SU-DHL-6 (cell line): Measurements from ENCODE around the gene FAU.

Source experiments
- H2AFZ ChIP-seq: fragments of 200-600 bp; sonication (generic); 2 replicates; pipeline ENCODE4 v1.6.1; 2014; ENCODE audit warnings: low read depth, mild to moderate bottlenecking, moderate library complexity, mixed read lengths, antibody characterized with exemption, low read length; ENCODE audit not compliant: severe bottlenecking
- H3F3A ChIP-seq: fragments of 200-600 bp; shearing (Covaris generic); 2 replicates; pipeline ENCODE4 v1.6.0; 2016; ENCODE audit warnings: antibody characterized with exemption, mild to moderate bottlenecking; ENCODE audit not compliant: insufficient read depth
- H3K27ac ChIP-seq: fragments of 200-600 bp; sonication (generic); 2 replicates; pipeline ENCODE4 v1.5.1; 2016; ENCODE audit warnings: low read depth, mild to moderate bottlenecking, low read length, moderate library complexity, mixed read lengths
- H3K27me3 ChIP-seq: fragments of 200-600 bp; sonication (generic), shearing (Covaris generic); 2 replicates; pipeline ENCODE4 v1.6.0; 2014; ENCODE audit warnings: mild to moderate bottlenecking, low read length
- H3K36me3 ChIP-seq: fragments of 200-600 bp; sonication (generic); 2 replicates; pipeline ENCODE4 v1.6.1; 2014; ENCODE audit warnings: mild to moderate bottlenecking, low read length, mixed read lengths
- H3K4me2 ChIP-seq: fragments of 300-600, 200-600 bp; shearing (Covaris generic), sonication (generic); 2 replicates; pipeline ENCODE4 v1.6.0; 2014; ENCODE audit warnings: low read length, low read depth, mild to moderate bottlenecking; ENCODE audit not compliant: poor library complexity, severe bottlenecking
- H3K4me3 ChIP-seq: fragments of 200-600 bp; sonication (generic); 2 replicates; pipeline ENCODE4 v1.5.1; 2014; ENCODE audit warnings: antibody characterized with exemption, low read length, mild to moderate bottlenecking, mixed read lengths; ENCODE audit not compliant: insufficient read depth, poor library complexity, severe bottlenecking
- H3K79me2 ChIP-seq: fragments of 200-600 bp; sonication (generic); 2 replicates; pipeline ENCODE4 v1.6.1; 2014; ENCODE audit warnings: mild to moderate bottlenecking, low read length, moderate library complexity; ENCODE audit not compliant: insufficient read depth
- H3K9ac ChIP-seq: fragments of 200-600 bp; sonication (generic); 2 replicates; pipeline ENCODE4 v1.7.0; 2014; ENCODE audit warnings: mild to moderate bottlenecking, low read length
- H3K9me2 ChIP-seq: fragments of 200-600 bp; sonication (generic); replicated peaks from 2 replicates; pipeline ENCODE4 v1.6.1; 2014; ENCODE audit warnings: low read length; ENCODE audit not compliant: insufficient read depth
- H3K9me3 ChIP-seq: fragments of 200-600 bp; sonication (generic); 2 replicates; pipeline ENCODE4 v1.6.1; 2014; ENCODE audit warnings: low read length, mixed read lengths; ENCODE audit not compliant: insufficient read depth
- H4K20me1 ChIP-seq: fragments of 200-600 bp; sonication (generic); 2 replicates; pipeline ENCODE4 v1.6.1; 2014; ENCODE audit warnings: low read depth, mild to moderate bottlenecking, antibody characterized with exemption, low read length, moderate library complexity, mixed read lengths
- EZH2phosphoT487 ChIP-seq: fragments of 200-600 bp; sonication (generic), shearing (Covaris generic); conservative IDR thresholded peaks from 2 replicates; pipeline ENCODE4 v1.6.1; 2018; ENCODE audit warnings: mild to moderate bottlenecking, antibody characterized with exemption, low read length, moderate library complexity, mixed read lengths
- TF ChIP-seq, protein P1 (sequence below): fragments of 200-600 bp; sonication (generic); IDR thresholded peaks from one replicate; pipeline ENCODE4 v1.5.1; 2017; ENCODE audit warnings: antibody characterized with exemption, mild to moderate bottlenecking, low read length, moderate library complexity; ENCODE audit not compliant: insufficient read depth, poor library complexity, severe bottlenecking

FAU gene

DNA sequence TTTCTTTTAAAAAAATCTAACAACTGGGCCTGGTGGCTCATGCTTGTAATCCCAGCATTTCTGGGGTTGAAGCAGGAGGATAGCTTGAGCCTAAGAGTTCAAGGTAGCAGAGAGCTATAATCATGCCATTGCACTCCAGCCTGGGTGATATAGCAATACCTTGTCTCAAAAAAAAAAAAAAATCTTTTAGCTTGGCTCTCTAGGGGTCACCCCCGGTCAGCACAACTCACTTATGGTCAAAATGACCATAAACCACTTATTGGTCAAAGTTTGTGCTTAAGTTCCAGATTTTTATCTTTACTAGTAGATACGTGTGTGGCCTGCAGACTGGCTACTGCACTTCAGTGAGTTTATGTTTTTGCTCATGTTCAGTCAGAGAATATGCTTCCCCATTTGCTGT, 41.8 kb upstream of the FAU start:
- no peak overlapping the region for H3K27ac ChIP-seq
- no peaks in the 10 kb centered on the region for H4K20me1 ChIP-seq
- H3K9me2 ChIP-seq = no peaks in the 10 kb centered on the region
- H3K4me2 ChIP-seq = no peak overlapping the region
- no peak overlapping the region for H2AFZ ChIP-seq
- no peak overlapping the region for H3K9ac ChIP-seq
- H3K4me3 ChIP-seq = no peak overlapping the region
- no peaks in the 10 kb centered on the region for H3K9me3 ChIP-seq
- no peaks in the 10 kb centered on the region for H3K27me3 ChIP-seq
- no peaks in the 10 kb centered on the region for H3K36me3 ChIP-seq
- no peak for TF ChIP-seq EZH2phosphoT487
- TF ChIP-seq, protein P1, sequence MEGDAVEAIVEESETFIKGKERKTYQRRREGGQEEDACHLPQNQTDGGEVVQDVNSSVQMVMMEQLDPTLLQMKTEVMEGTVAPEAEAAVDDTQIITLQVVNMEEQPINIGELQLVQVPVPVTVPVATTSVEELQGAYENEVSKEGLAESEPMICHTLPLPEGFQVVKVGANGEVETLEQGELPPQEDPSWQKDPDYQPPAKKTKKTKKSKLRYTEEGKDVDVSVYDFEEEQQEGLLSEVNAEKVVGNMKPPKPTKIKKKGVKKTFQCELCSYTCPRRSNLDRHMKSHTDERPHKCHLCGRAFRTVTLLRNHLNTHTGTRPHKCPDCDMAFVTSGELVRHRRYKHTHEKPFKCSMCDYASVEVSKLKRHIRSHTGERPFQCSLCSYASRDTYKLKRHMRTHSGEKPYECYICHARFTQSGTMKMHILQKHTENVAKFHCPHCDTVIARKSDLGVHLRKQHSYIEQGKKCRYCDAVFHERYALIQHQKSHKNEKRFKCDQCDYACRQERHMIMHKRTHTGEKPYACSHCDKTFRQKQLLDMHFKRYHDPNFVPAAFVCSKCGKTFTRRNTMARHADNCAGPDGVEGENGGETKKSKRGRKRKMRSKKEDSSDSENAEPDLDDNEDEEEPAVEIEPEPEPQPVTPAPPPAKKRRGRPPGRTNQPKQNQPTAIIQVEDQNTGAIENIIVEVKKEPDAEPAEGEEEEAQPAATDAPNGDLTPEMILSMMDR = no peak
- no peaks in the 10 kb centered on the region for H3K79me2 ChIP-seq
- H3F3A ChIP-seq = no peaks in the 10 kb centered on the region

DNA sequence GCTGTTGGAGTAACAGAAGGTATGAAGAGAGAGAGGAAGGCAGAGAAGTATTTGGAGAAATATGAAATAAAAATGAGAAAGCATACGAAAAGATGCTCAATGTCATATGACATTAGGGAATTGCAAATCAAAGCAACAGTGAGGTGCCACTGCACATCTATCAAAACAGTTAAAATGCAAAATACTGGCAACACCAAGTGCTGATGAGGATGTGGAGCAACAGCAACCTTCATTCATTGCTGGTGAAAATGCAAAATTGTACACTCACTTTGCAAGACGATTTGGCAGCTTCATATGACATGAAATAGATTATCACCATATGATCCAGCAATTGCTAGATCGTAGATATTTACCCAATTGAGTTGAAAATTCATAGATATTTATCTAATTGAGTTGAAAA, 38.7 kb upstream of the FAU start:
- Histone ChIP-seq H3K4me2 (no peak overlapping the region), H3K27me3 (no peaks in the 10 kb centered on the region), H3K4me3 (no peak overlapping the region), H3K79me2 (no peaks in the 10 kb centered on the region), H3K36me3 (no peaks in the 10 kb centered on the region), H3K9me3 (no peaks in the 10 kb centered on the region), H3K9me2 (no peaks in the 10 kb centered on the region), H4K20me1 (no peaks in the 10 kb centered on the region), H3F3A (no peaks in the 10 kb centered on the region), H3K27ac (no peak overlapping the region), H3K9ac (no peak overlapping the region), H2AFZ (no peak overlapping the region)
- TF ChIP-seq, protein P1 = no peak
- TF ChIP-seq EZH2phosphoT487 = no peak

DNA sequence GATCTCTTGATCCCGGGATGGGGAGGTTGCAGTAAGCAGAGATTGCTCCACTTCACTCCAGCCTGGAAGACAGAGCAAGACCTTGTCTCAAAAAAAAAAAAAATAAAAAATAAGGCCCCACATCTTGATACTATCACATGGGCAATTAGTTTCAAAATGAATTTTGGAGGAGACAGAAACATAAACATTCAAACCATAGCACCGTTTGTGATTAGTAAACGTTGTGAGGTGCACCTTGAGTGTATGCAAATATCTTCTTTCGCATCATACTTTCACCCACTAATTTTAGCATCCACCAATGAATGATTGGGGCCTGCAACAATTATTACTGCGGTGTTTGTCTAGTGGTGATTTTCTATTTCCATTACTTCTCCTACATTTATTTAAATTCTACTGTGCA, 37.1 kb upstream of the FAU start:
- peak overlapping the region; percentile 15 for H2AFZ ChIP-seq
- no peak overlapping the region for H3K9ac ChIP-seq
- peak overlapping the region; percentile 11 for H3K4me2 ChIP-seq
- no peaks in the 10 kb centered on the region for H4K20me1 ChIP-seq
- H3K36me3 ChIP-seq = no peaks in the 10 kb centered on the region
- H3K9me3 ChIP-seq = no peaks in the 10 kb centered on the region
- H3K79me2 ChIP-seq = no peaks in the 10 kb centered on the region
- H3F3A ChIP-seq = no peaks in the 10 kb centered on the region
- H3K27me3 ChIP-seq = no peaks in the 10 kb centered on the region
- TF ChIP-seq EZH2phosphoT487 = no peak
- H3K4me3 ChIP-seq = no peak overlapping the region
- no peak overlapping the region for H3K27ac ChIP-seq
- H3K9me2 ChIP-seq = no peaks in the 10 kb centered on the region

DNA sequence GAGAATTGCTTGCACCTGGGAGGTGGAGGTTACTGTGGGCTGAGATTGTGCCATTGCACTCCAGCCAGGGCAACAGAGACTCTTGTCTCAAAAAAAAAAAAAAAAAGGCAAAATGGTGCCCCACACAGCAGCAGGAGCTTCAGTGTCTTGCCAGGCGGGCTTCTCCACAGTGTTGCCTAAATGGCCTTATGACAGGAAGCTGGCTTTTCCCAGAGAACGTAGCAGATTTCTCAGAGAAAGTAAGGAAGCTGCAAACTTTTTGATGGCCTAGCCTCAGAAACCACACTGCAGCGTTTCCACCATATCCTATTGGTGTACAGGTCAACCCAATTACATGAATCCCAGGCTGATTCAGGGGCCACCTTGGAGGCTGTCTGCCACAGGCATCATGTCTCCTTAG, 35.4 kb upstream of the FAU start:
- no peak overlapping the region for H3K4me3 ChIP-seq

More for the DNA sequence above, 35.4 kb upstream of the FAU start:
- no peak overlapping the region for H3K4me2 ChIP-seq
- no peak overlapping the region for H3K9ac ChIP-seq
- H3F3A ChIP-seq = no peaks in the 10 kb centered on the region
- H3K27me3 ChIP-seq = no peaks in the 10 kb centered on the region
- H3K79me2 ChIP-seq = no peaks in the 10 kb centered on the region
- no peaks in the 10 kb centered on the region for H3K36me3 ChIP-seq
- no peaks in the 10 kb centered on the region for H3K9me3 ChIP-seq
- H2AFZ ChIP-seq = no peak overlapping the region
- no peaks in the 10 kb centered on the region for H4K20me1 ChIP-seq
- TF ChIP-seq EZH2phosphoT487 = no peak
- TF ChIP-seq, protein P1 = no peak
- H3K9me2 ChIP-seq = no peaks in the 10 kb centered on the region
- no peak overlapping the region for H3K27ac ChIP-seq
